Measurements from ENCODE around the gene SOX12.

GRCh38 chr20:301886-302848, 23.2 kb upstream of the SOX12 start:
- TF ChIP-seq CTCF (IDR thresholded peaks at IDR 0.05; ENCODE audit: poor library complexity) (no peak), EZH2 (IDR thresholded peaks at IDR 0.05; ENCODE audit: borderline replicate concordance) (no peak)

Data from hepatocyte (in vitro differentiated cells).